ENCODE results near the gene IDS.

DNA sequence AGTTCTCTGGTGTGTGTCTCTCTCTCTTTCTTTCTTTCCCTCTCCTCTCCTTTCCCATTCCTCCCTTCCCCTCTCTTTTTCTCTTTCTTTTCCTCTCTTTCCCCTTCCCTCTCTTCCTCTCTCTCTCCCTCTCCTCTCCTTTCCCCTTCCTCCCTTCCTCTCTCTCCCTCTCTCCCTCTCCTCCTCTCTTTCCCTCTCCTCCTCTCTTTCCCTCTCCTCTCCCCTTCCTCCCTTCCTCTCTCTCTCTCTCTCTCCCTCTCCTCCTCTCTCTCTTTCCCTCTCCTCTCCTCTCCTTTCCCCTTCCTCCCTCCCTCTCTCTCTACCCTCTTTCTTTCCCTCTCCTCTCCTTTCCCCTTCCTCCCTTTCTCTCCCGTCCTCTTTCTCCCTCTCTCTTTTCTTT is 23.3 kb upstream of the IDS start:
- TF ChIP-seq ZFP30 (CRISPR knock-in tag; IDR thresholded peaks at IDR 0.05) (no peak), PPARA (CRISPR knock-in tag; IDR thresholded peaks at IDR 0.05; ENCODE audit: borderline replicate concordance) (no peak), ZNF565 (CRISPR knock-in tag; conservative IDR thresholded peaks at IDR 0.05; ENCODE audit: low read depth) (no peak), ZNF8 (CRISPR knock-in tag; IDR thresholded peaks at IDR 0.05) (no peak), TOX (CRISPR knock-in tag; IDR thresholded peaks at IDR 0.05; ENCODE audit: borderline replicate concordance) (no peak), ARNTL (CRISPR knock-in tag; IDR thresholded peaks at IDR 0.05; ENCODE audit: borderline replicate concordance, low read depth) (no peak), ZC3H10 (CRISPR knock-in tag; IDR thresholded peaks at IDR 0.05) (no peak), OSR1 (CRISPR knock-in tag; IDR thresholded peaks at IDR 0.05) (no peak), RARB (CRISPR knock-in tag; IDR thresholded peaks at IDR 0.05) (no peak), ZFP3 (CRISPR knock-in tag; IDR thresholded peaks at IDR 0.05) (no peak), GLIS3 (CRISPR knock-in tag; IDR thresholded peaks at IDR 0.05) (no peak)
- TF ChIP-seq, protein P1, sequence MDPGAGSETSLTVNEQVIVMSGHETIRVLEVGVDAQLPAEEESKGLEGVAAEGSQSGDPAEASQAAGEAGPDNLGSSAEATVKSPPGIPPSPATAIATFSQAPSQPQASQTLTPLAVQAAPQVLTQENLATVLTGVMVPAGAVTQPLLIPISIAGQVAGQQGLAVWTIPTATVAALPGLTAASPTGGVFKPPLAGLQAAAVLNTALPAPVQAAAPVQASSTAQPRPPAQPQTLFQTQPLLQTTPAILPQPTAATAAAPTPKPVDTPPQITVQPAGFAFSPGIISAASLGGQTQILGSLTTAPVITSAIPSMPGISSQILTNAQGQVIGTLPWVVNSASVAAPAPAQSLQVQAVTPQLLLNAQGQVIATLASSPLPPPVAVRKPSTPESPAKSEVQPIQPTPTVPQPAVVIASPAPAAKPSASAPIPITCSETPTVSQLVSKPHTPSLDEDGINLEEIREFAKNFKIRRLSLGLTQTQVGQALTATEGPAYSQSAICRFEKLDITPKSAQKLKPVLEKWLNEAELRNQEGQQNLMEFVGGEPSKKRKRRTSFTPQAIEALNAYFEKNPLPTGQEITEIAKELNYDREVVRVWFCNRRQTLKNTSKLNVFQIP (CRISPR knock-in tag; IDR thresholded peaks at IDR 0.05; ENCODE audit: borderline replicate concordance, low read depth) = no peak
- TF ChIP-seq, protein P2, sequence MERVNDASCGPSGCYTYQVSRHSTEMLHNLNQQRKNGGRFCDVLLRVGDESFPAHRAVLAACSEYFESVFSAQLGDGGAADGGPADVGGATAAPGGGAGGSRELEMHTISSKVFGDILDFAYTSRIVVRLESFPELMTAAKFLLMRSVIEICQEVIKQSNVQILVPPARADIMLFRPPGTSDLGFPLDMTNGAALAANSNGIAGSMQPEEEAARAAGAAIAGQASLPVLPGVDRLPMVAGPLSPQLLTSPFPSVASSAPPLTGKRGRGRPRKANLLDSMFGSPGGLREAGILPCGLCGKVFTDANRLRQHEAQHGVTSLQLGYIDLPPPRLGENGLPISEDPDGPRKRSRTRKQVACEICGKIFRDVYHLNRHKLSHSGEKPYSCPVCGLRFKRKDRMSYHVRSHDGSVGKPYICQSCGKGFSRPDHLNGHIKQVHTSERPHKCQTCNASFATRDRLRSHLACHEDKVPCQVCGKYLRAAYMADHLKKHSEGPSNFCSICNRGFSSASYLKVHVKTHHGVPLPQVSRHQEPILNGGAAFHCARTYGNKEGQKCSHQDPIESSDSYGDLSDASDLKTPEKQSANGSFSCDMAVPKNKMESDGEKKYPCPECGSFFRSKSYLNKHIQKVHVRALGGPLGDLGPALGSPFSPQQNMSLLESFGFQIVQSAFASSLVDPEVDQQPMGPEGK (CRISPR knock-in tag; IDR thresholded peaks at IDR 0.05; ENCODE audit: borderline replicate concordance) = no peak
- TF ChIP-seq, protein P3, sequence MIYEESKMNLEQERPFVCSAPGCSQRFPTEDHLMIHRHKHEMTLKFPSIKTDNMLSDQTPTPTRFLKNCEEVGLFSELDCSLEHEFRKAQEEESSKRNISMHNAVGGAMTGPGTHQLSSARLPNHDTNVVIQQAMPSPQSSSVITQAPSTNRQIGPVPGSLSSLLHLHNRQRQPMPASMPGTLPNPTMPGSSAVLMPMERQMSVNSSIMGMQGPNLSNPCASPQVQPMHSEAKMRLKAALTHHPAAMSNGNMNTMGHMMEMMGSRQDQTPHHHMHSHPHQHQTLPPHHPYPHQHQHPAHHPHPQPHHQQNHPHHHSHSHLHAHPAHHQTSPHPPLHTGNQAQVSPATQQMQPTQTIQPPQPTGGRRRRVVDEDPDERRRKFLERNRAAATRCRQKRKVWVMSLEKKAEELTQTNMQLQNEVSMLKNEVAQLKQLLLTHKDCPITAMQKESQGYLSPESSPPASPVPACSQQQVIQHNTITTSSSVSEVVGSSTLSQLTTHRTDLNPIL (CRISPR knock-in tag; IDR thresholded peaks at IDR 0.05; ENCODE audit: low read depth) = no peak
